Measurements from ENCODE around the gene NAA38.
A peak's percentile ranks its signal among the peaks of the same experiment; 100 is the strongest.

The NAA38 gene

GRCh38 chr17:7838090-7839075 lies 19.0 kb downstream of the NAA38 start:
- Histone ChIP-seq H3F3A (ENCODE audit: insufficient read depth, low read length) (peaks cover 53% of the 10 kb centered on the region), H3K4me1 (ENCODE audit: low read length) (peaks cover 35% of the 10 kb centered on the region), H3K4me2 (ENCODE audit: low read depth, low read length) (peak overlapping the region; percentile 15; the same call in 1 of the 2 replicates), H3K9me2 (replicated peaks; ENCODE audit: insufficient read depth, low read length) (no peaks in the 10 kb centered on the region), H3K27me3 (replicated peaks; ENCODE audit: insufficient read depth, low read length) (peaks cover under 1% of the 10 kb centered on the region), H3K36me3 (replicated peaks; ENCODE audit: insufficient read depth, low read length) (no peaks in the 10 kb centered on the region), H3K4me3 (ENCODE audit: low read length) (no peak overlapping the region), H3K9ac (ENCODE audit: low read length) (no peak overlapping the region), H3K9me3 (replicated peaks; ENCODE audit: insufficient read depth, low read length) (no peaks in the 10 kb centered on the region), H4K20me1 (ENCODE audit: insufficient read depth, low read length) (no peaks in the 10 kb centered on the region), H2AFZ (ENCODE audit: low read length) (no peak overlapping the region), H3K79me2 (ENCODE audit: low read length) (no peaks in the 10 kb centered on the region), H3K27ac (ENCODE audit: low read length) (no peak overlapping the region)
- no peak for TF ChIP-seq CTCF (IDR thresholded peaks at IDR 0.05; ENCODE audit: low read length)
- TF ChIP-seq EZH2 (optimal IDR thresholded peaks at IDR 0.05; ENCODE audit: low read depth, low read length) = no peak
- no peak for TF ChIP-seq EZH2phosphoT487 (IDR thresholded peaks at IDR 0.05; ENCODE audit: low read length)
- no peak for DNase-seq

GRCh38 chr17:7837408-7838088 lies 19.8 kb downstream of the NAA38 start:
- TF ChIP-seq CTCF (IDR thresholded peaks at IDR 0.05; ENCODE audit: low read length) (no peak), EZH2phosphoT487 (IDR thresholded peaks at IDR 0.05; ENCODE audit: low read length) (no peak), EZH2 (optimal IDR thresholded peaks at IDR 0.05; ENCODE audit: low read depth, low read length) (no peak)
- Histone ChIP-seq H3K27ac (ENCODE audit: low read length) (no peak overlapping the region), H3K79me2 (ENCODE audit: low read length) (no peaks in the 10 kb centered on the region), H2AFZ (ENCODE audit: low read length) (no peak overlapping the region), H3K9ac (ENCODE audit: low read length) (no peak overlapping the region), H3K9me2 (replicated peaks; ENCODE audit: insufficient read depth, low read length) (no peaks in the 10 kb centered on the region), H3F3A (ENCODE audit: insufficient read depth, low read length) (peaks cover 44% of the 10 kb centered on the region), H3K9me3 (replicated peaks; ENCODE audit: insufficient read depth, low read length) (no peaks in the 10 kb centered on the region), H3K36me3 (replicated peaks; ENCODE audit: insufficient read depth, low read length) (no peaks in the 10 kb centered on the region), H4K20me1 (ENCODE audit: insufficient read depth, low read length) (no peaks in the 10 kb centered on the region), H3K4me1 (ENCODE audit: low read length) (peaks cover 39% of the 10 kb centered on the region), H3K4me3 (ENCODE audit: low read length) (peak overlapping the region; percentile 93; the same call in 1 of the 2 replicates), H3K27me3 (replicated peaks; ENCODE audit: insufficient read depth, low read length) (peaks cover 9% of the 10 kb centered on the region), H3K4me2 (ENCODE audit: low read depth, low read length) (peak overlapping the region; percentile 100; the same call in 1 of the 2 replicates)
- DNase-seq = no peak

- Histone ChIP-seq H3K9me2 (replicated peaks; ENCODE audit: insufficient read depth, low read length) (no peaks in the 10 kb centered on the region), H3K4me3 (ENCODE audit: low read length) (peak overlapping the region; percentile 93), H2AFZ (ENCODE audit: low read length) (peak overlapping the region; percentile 89), H4K20me1 (ENCODE audit: insufficient read depth, low read length) (no peaks in the 10 kb centered on the region), H3F3A (ENCODE audit: insufficient read depth, low read length) (peaks cover 37% of the 10 kb centered on the region), H3K4me2 (ENCODE audit: low read depth, low read length) (peak overlapping the region; percentile 100), H3K9me3 (replicated peaks; ENCODE audit: insufficient read depth, low read length) (no peaks in the 10 kb centered on the region), H3K9ac (ENCODE audit: low read length) (peak overlapping the region; percentile 77), H3K27me3 (replicated peaks; ENCODE audit: insufficient read depth, low read length) (peaks cover 16% of the 10 kb centered on the region), H3K79me2 (ENCODE audit: low read length) (no peaks in the 10 kb centered on the region), H3K4me1 (ENCODE audit: low read length) (peaks cover 39% of the 10 kb centered on the region), H3K27ac (ENCODE audit: low read length) (peak overlapping the region; percentile 92; the same call in 1 of the 2 replicates), H3K36me3 (replicated peaks; ENCODE audit: insufficient read depth, low read length) (no peaks in the 10 kb centered on the region)
- TF ChIP-seq EZH2phosphoT487 (IDR thresholded peaks at IDR 0.05; ENCODE audit: low read length) (no peak), EZH2 (optimal IDR thresholded peaks at IDR 0.05; ENCODE audit: low read depth, low read length) (no peak), CTCF (IDR thresholded peaks at IDR 0.05; ENCODE audit: low read length) (no peak)
- peak; percentile 58 for DNase-seq
Measured at GRCh38 chr17:7836596-7837407, 20.6 kb downstream of the NAA38 start.
